Suppressor macrophage treated with lipopolysaccharide for 4 hours (primary cell): ENCODE results near the gene SMC1B.
A peak's percentile ranks its signal among the peaks of the same experiment; 100 is the strongest.
"Not testable (repeated sequence)": the region's sequence is repeated elsewhere in the genome, so short reads cannot be mapped to it uniquely, and the experiment has no call there.

Source experiments
- DNase-seq: peaks from one replicate; pipeline ENCODE4 v3.0.0-alpha.2; 2020

The SMC1B gene

GRCh38 chr22:45445031-45445710 lies 31.8 kb upstream of the SMC1B start:
- no peak for DNase-seq

GRCh38 chr22:45444168-45444567 lies 30.8 kb upstream of the SMC1B start:
- DNase-seq: no peak

GRCh38 chr22:45442116-45442515 lies 28.7 kb upstream of the SMC1B start:
- no peak for DNase-seq

GRCh38 chr22:45441138-45441537 lies 27.7 kb upstream of the SMC1B start:
- peak; percentile 18 for DNase-seq

- DNase-seq: not testable (repeated sequence)
Observed at GRCh38 chr22:45440688-45441087, 27.3 kb upstream of the SMC1B start.

GRCh38 chr22:45438336-45438735 lies 24.9 kb upstream of the SMC1B start:
- DNase-seq: peak; percentile 27

- not testable (repeated sequence) for DNase-seq
Observed at GRCh38 chr22:45436871-45437517, 23.6 kb upstream of the SMC1B start.

- DNase-seq: peak; percentile 90
Observed at GRCh38 chr22:45435544-45436139, 22.2 kb upstream of the SMC1B start.

GRCh38 chr22:45434981-45435380 lies 21.6 kb upstream of the SMC1B start:
- DNase-seq: peak; percentile 57

GRCh38 chr22:45430871-45431270 lies 17.5 kb upstream of the SMC1B start:
- no peak for DNase-seq

- peak; percentile 43 for DNase-seq
Observed at GRCh38 chr22:45429981-45430775, 16.8 kb upstream of the SMC1B start.

- DNase-seq: no peak
Observed at GRCh38 chr22:45429424-45429823, 16.0 kb upstream of the SMC1B start.

GRCh38 chr22:45428391-45429385 lies 15.3 kb upstream of the SMC1B start:
- no peak for DNase-seq

- no peak for DNase-seq
Observed at GRCh38 chr22:45427114-45427513, 13.7 kb upstream of the SMC1B start.

GRCh38 chr22:45426387-45426786 lies 13.0 kb upstream of the SMC1B start:
- no peak for DNase-seq

- DNase-seq: no peak
Observed at GRCh38 chr22:45425531-45426265, 12.3 kb upstream of the SMC1B start.

GRCh38 chr22:45425101-45425500 lies 11.7 kb upstream of the SMC1B start:
- DNase-seq: peak; percentile 28

GRCh38 chr22:45424241-45424731 lies 10.9 kb upstream of the SMC1B start:
- peak; percentile 92 for DNase-seq

- no peak for DNase-seq
Observed at GRCh38 chr22:45423524-45423923, 10.1 kb upstream of the SMC1B start.

GRCh38 chr22:45422237-45422983 lies 9.0 kb upstream of the SMC1B start:
- DNase-seq: peak; percentile 14
